ENCODE results near the gene SCN10A.

GRCh38 chr3:38722781-38723568, 93.0 kb downstream of the SCN10A start:
- TF ChIP-seq ZFP30 (CRISPR knock-in tag; IDR thresholded peaks at IDR 0.05): no peak
- TF ChIP-seq ZNF565 (CRISPR knock-in tag; conservative IDR thresholded peaks at IDR 0.05; ENCODE audit: low read depth): no peak

Measured in SK-N-SH treated with all-trans-retinoic acid at 6 μM for 48 hours (cell line).